A673 (cell line): ENCODE measurements around the gene CNTN5. TPM values are rescaled to one million over a fixed set of nuclear protein-coding genes. Genes with fewer than 3 reads are reported as not detected.

Experiments used
- BruUV-seq: library from RNA; stranded (reverse); fragments of 400-500 nt; replicated peaks from 2 replicates; lab custom pipeline; 2021; lab: Mats Ljungman, UMichigan
- CTCF ChIA-PET: fragments of 300-600 bp; sonication (Branson Sonifier 250); formaldehyde crosslinking; loops from one replicate; lab custom pipeline; 2022; ENCODE audit warnings: antibody characterized with exemption; lab: Charles Lee
- POLR2A ChIA-PET: fragments of 300-600 bp; sonication (Branson Sonifier 250); formaldehyde crosslinking; loops from one replicate; lab custom pipeline; 2022; ENCODE audit warnings: antibody characterized with exemption; ENCODE audit not compliant: low non-redundant PET; lab: Charles Lee
- DNase-seq: peaks from one replicate; pipeline ENCODE4 v3.0.0-alpha.2; 2015; ENCODE audit warnings: low spot score
- H3K27ac ChIP-seq: fragments of 200-600 bp; sonication (generic); 2 replicates; pipeline ENCODE4 v1.5.1; 2016; ENCODE audit warnings: mixed run types, low read depth, mild to moderate bottlenecking, mixed read lengths, antibody characterized with exemption, low read length; ENCODE audit not compliant: poor library complexity, severe bottlenecking
- H3K27me3 ChIP-seq: fragments of 200-600 bp; sonication (generic); replicated peaks from 2 replicates; pipeline ENCODE4 v1.6.1; 2017; ENCODE audit warnings: mixed run types, low read depth, mild to moderate bottlenecking, mixed read lengths, antibody characterized with exemption, low read length; ENCODE audit not compliant: insufficient read depth, poor library complexity
- H3K36me3 ChIP-seq: fragments of 200-600 bp; sonication (generic); 2 replicates; pipeline ENCODE4 v1.6.1; 2016; ENCODE audit warnings: mixed run types, mild to moderate bottlenecking, mixed read lengths, antibody characterized with exemption, low read length; ENCODE audit not compliant: insufficient read depth, poor library complexity, severe bottlenecking
- H3K4me1 ChIP-seq: fragments of 200-600 bp; sonication (generic); 2 replicates; pipeline ENCODE4 v1.6.1; 2017; ENCODE audit warnings: mixed run types, mild to moderate bottlenecking, mixed read lengths, antibody characterized with exemption, low read length; ENCODE audit not compliant: insufficient read depth, poor library complexity, severe bottlenecking
- H3K4me3 ChIP-seq: fragments of 200-600 bp; sonication (generic); 2 replicates; pipeline ENCODE4 v1.5.1; 2016; ENCODE audit warnings: low read depth, mixed run types, mild to moderate bottlenecking, mixed read lengths, low read length; ENCODE audit not compliant: poor library complexity, severe bottlenecking
- H3K9me3 ChIP-seq: fragments of 200-600 bp; sonication (generic); 2 replicates; pipeline ENCODE4 v1.6.1; 2016; ENCODE audit warnings: mixed run types, low read depth, mild to moderate bottlenecking, mixed read lengths, antibody characterized with exemption, low read length; ENCODE audit not compliant: poor library complexity, severe bottlenecking
- CTCF ChIP-seq: fragments of 300-800, 200-600 bp; sonication (generic); conservative IDR thresholded peaks from 2 replicates; pipeline ENCODE4 v1.5.1; 2017; ENCODE audit warnings: low read depth, mild to moderate bottlenecking, antibody characterized with exemption, low read length, moderate library complexity, mixed read lengths
- EZH2 ChIP-seq: fragments of 200-600 bp; sonication (generic); IDR thresholded peaks from 2 replicates; pipeline ENCODE4 v1.6.1; 2017; ENCODE audit warnings: borderline replicate concordance, low read depth, mild to moderate bottlenecking, mixed read lengths, antibody characterized with exemption, low read length; ENCODE audit not compliant: poor library complexity, severe bottlenecking
- intact Hi-C: fragments of 100-400 bp; cut with micrococcal nuclease; formaldehyde crosslinking; loops from one replicate; pipeline ENCODE4 v1.10.0; 2022; ENCODE audit not compliant: unreplicated experiment
- total RNA-seq: library from RNA; stranded (reverse); gene quantifications from 2 replicates; pipeline ENCODE4 v1.2.3, GENCODE V29; 2021

The CNTN5 gene
- total RNA-seq, 1 experiment from 2014 or later = 0.80 TPM

GRCh38 chr11:99383648-99384245 is 363.0 kb downstream of the CNTN5 start:
- peaks cover 3% of the 10 kb centered on the region for H3K4me1 ChIP-seq
- no peaks in the 10 kb centered on the region for H3K9me3 ChIP-seq
- H3K36me3 ChIP-seq = no peaks in the 10 kb centered on the region
- H3K27me3 ChIP-seq = no peaks in the 10 kb centered on the region
- intact Hi-C loops = no loop called here
- DNase-seq = peak; percentile 18
- H3K4me3 ChIP-seq = no peak overlapping the region
- ChIA-PET CTCF (no interaction called here), POLR2A (no interaction called here)
- TF ChIP-seq EZH2 = no peak
- no peak for TF ChIP-seq CTCF
- no peak overlapping the region for H3K27ac ChIP-seq
- no TSS peak for BruUV-seq

- no peak overlapping the region for H3K4me3 ChIP-seq
- ChIA-PET POLR2A (no interaction called here), CTCF (no interaction called here)
- H3K9me3 ChIP-seq = no peaks in the 10 kb centered on the region
- no peaks in the 10 kb centered on the region for H3K4me1 ChIP-seq
- DNase-seq = no peak
- no peaks in the 10 kb centered on the region for H3K27me3 ChIP-seq
- no TSS peak for BruUV-seq
- intact Hi-C loops = no loop called here
- no peaks in the 10 kb centered on the region for H3K36me3 ChIP-seq
- TF ChIP-seq EZH2 = no peak
- TF ChIP-seq CTCF = no peak
- no peak overlapping the region for H3K27ac ChIP-seq
These were observed 370.5 kb downstream of the CNTN5 start for GRCh38 chr11:99391245-99391644.

GRCh38 chr11:99406345-99406744 is 385.6 kb downstream of the CNTN5 start:
- H3K9me3 ChIP-seq = no peaks in the 10 kb centered on the region
- H3K27me3 ChIP-seq = no peaks in the 10 kb centered on the region
- no peaks in the 10 kb centered on the region for H3K36me3 ChIP-seq
- H3K4me3 ChIP-seq = no peak overlapping the region
- intact Hi-C loops = no loop called here
- no peak for DNase-seq
- BruUV-seq = no TSS peak
- no peak for TF ChIP-seq CTCF
- no peak for TF ChIP-seq EZH2
- H3K27ac ChIP-seq = no peak overlapping the region
- no peaks in the 10 kb centered on the region for H3K4me1 ChIP-seq
- ChIA-PET POLR2A (no interaction called here), CTCF (no interaction called here)
